ENCODE data around the gene HPCAL1.

- TF ChIP-seq CTCF (IDR thresholded peaks at IDR 0.05): no peak
- TF ChIP-seq EZH2 (IDR thresholded peaks at IDR 0.05; ENCODE audit: borderline replicate concordance, insufficient read depth, low read depth, low read length, poor library complexity, severe bottlenecking): no peak
Measured at GRCh38 chr2:10297191-10297830, 5.4 kb upstream of the HPCAL1 start.
